ENCODE results near the gene PCMT1. TPM values are rescaled to one million over a fixed set of nuclear protein-coding genes. Genes with fewer than 3 reads are reported as not detected.

PCMT1 gene
- total RNA-seq, 2 donors from 2014 or later = 77.6 to 114 TPM

- intact Hi-C loops (cut with DNase I) = loop anchor here (2.0 to 10.0 kb wide), 2 partner anchors 68 to 152 kb away; partner anchors contain the start of genes GINM1 and KATNA1
- peaks cover 6% of the 10 kb centered on the region for H3K4me1 ChIP-seq (replicated peaks)
- H3K36me3 ChIP-seq = no peaks in the 10 kb centered on the region
- H3K4me3 ChIP-seq = peak overlapping the region; percentile 77 to 95
- H3K9me3 ChIP-seq = no peaks in the 10 kb centered on the region
- WGBS = 17% methylated on average over 8 of the region's 8 CpGs
- TF ChIP-seq POLR2A (IDR thresholded peaks at IDR 0.05) (no peak), CTCF (IDR thresholded peaks at IDR 0.05) (no peak), POLR2AphosphoS5 (IDR thresholded peaks at IDR 0.05) (no peak)
- no peak for DNase-seq (ENCODE audit: low spot score)
- peak overlapping the region; percentile 97 to 99 for H3K27ac ChIP-seq
- no peaks in the 10 kb centered on the region for H3K27me3 ChIP-seq (replicated peaks; ENCODE audit: insufficient read depth)
These were observed 33.2 kb upstream of the PCMT1 start for GRCh38 chr6:149716181-149716963.

GRCh38 chr6:149717255-149717587 lies 32.3 kb upstream of the PCMT1 start:
- no peaks in the 10 kb centered on the region for H3K27me3 ChIP-seq (replicated peaks; ENCODE audit: insufficient read depth)
- H3K27ac ChIP-seq = peak overlapping the region; percentile 97 to 99
- H3K36me3 ChIP-seq = no peaks in the 10 kb centered on the region
- no peak for DNase-seq (ENCODE audit: low spot score)
- 0% methylated on average over 9 of the region's 9 CpGs for WGBS
- H3K9me3 ChIP-seq = no peaks in the 10 kb centered on the region
- peaks cover 6% of the 10 kb centered on the region for H3K4me1 ChIP-seq (replicated peaks)
- intact Hi-C loops (cut with DNase I) = loop anchor here (2.0 to 10.0 kb wide), 2 partner anchors 68 to 152 kb away; partner anchors contain the start of genes GINM1 and KATNA1
- peak overlapping the region; percentile 77 to 95 for H3K4me3 ChIP-seq
- no peak for TF ChIP-seq POLR2AphosphoS5 (IDR thresholded peaks at IDR 0.05)

GRCh38 chr6:149717588-149718458 lies 31.7 kb upstream of the PCMT1 start, which contains the start of gene LATS1:
TSS of gene LATS1 (minus strand) at chr6:149718101. CDS start at chr6:149702126, 15,975 bp downstream.
- intact Hi-C loops (cut with DNase I) = loop anchor here (2.0 to 10.0 kb wide), 2 partner anchors 69 to 153 kb away; partner anchors contain the start of genes GINM1 and KATNA1
- Histone ChIP-seq H3K4me3 (peak within 1 kb of the TSS; percentile 77 to 95), H3K9me3 (no peaks in the 10 kb centered on the region), H3K36me3 (no peaks in the 10 kb centered on the region), H3K4me1 (replicated peaks) (peaks cover 6% of the 10 kb centered on the region), H3K27ac (peak within 1 kb of the TSS; percentile 97 to 99), H3K27me3 (replicated peaks; ENCODE audit: insufficient read depth) (no peaks in the 10 kb centered on the region)
- peak; percentile 75 for TF ChIP-seq POLR2AphosphoS5 (IDR thresholded peaks at IDR 0.05)
- no peak for TF ChIP-seq CTCF (IDR thresholded peaks at IDR 0.05)
- peak; percentile 65 for TF ChIP-seq POLR2A (IDR thresholded peaks at IDR 0.05)
- DNase-seq (ENCODE audit: low spot score) = peak; percentile 87
- under 1% methylated on average over 72 of the region's 82 CpGs for WGBS

- TF ChIP-seq POLR2AphosphoS5 (IDR thresholded peaks at IDR 0.05) = no peak
- TF ChIP-seq POLR2A (IDR thresholded peaks at IDR 0.05) = no peak
- no peak for TF ChIP-seq CTCF (IDR thresholded peaks at IDR 0.05)
- Histone ChIP-seq H3K36me3 (no peaks in the 10 kb centered on the region), H3K4me1 (replicated peaks) (peaks cover 6% of the 10 kb centered on the region), H3K27me3 (replicated peaks; ENCODE audit: insufficient read depth) (no peaks in the 10 kb centered on the region), H3K9me3 (no peaks in the 10 kb centered on the region), H3K4me3 (no peak overlapping the region), H3K27ac (no peak overlapping the region)
- intact Hi-C loops (cut with DNase I) = loop anchor here (10.0 kb wide), 1 partner anchor 155 kb away; the partner anchor contains the start of gene GINM1
- DNase-seq (ENCODE audit: low spot score) = no peak
- whole genome bisulfite sequencing = 99% methylated on average over 3 of the region's 3 CpGs
These were observed 30.0 kb upstream of the PCMT1 start for GRCh38 chr6:149719531-149719930.

GRCh38 chr6:149723262-149723661 lies 26.3 kb upstream of the PCMT1 start:
- Histone ChIP-seq H3K36me3 (no peaks in the 10 kb centered on the region), H3K4me3 (no peak overlapping the region), H3K4me1 (replicated peaks) (no peaks in the 10 kb centered on the region), H3K27me3 (replicated peaks; ENCODE audit: insufficient read depth) (no peaks in the 10 kb centered on the region), H3K9me3 (no peaks in the 10 kb centered on the region), H3K27ac (no peak overlapping the region)
- intact Hi-C loops (cut with DNase I) = loop anchor here (10.0 kb wide), 2 partner anchors 142 to 202 kb away; partner anchors contain the start of genes LRP11 and RAET1G
- no peak for DNase-seq (ENCODE audit: low spot score)
- 81% methylated on average over 4 of the region's 4 CpGs for WGBS
- no peak for TF ChIP-seq CTCF (IDR thresholded peaks at IDR 0.05)
